SK-N-SH (cell line): ENCODE data around the gene EXOC1L.

Source experiments
- MEF2A ChIP-seq: IDR thresholded peaks from 2 replicates; pipeline ENCODE4 v1.4.0; 2012; ENCODE audit warnings: low read depth, borderline replicate concordance
- POLR2AphosphoS5 ChIP-seq: IDR thresholded peaks from 2 replicates; pipeline ENCODE4 v1.6.1; 2012; ENCODE audit warnings: low read depth, low read length
- RAD21 ChIP-seq: IDR thresholded peaks from 2 replicates; pipeline ENCODE4 v1.6.1; 2012; ENCODE audit warnings: mild to moderate bottlenecking, low read length
- TAF1 ChIP-seq: IDR thresholded peaks from 2 replicates; pipeline ENCODE4 v1.6.1; 2012; ENCODE audit warnings: low read depth, mild to moderate bottlenecking, low read length, moderate library complexity, borderline replicate concordance
- TF ChIP-seq, protein P1 (sequence below): fragments of 200-600 bp; sonication (generic); IDR thresholded peaks from 2 replicates; pipeline ENCODE4 v1.6.1; 2017; ENCODE audit warnings: antibody characterized with exemption, mild to moderate bottlenecking, moderate library complexity
- TF ChIP-seq, protein P2 (sequence below): fragments of 150-350 bp; IDR thresholded peaks from 2 replicates; pipeline ENCODE4 v1.6.1; 2017; ENCODE audit warnings: antibody characterized with exemption, low read length, low read depth, borderline replicate concordance
- TF ChIP-seq, protein P3 (sequence below): IDR thresholded peaks from 2 replicates; pipeline ENCODE4; 2012

DNA sequence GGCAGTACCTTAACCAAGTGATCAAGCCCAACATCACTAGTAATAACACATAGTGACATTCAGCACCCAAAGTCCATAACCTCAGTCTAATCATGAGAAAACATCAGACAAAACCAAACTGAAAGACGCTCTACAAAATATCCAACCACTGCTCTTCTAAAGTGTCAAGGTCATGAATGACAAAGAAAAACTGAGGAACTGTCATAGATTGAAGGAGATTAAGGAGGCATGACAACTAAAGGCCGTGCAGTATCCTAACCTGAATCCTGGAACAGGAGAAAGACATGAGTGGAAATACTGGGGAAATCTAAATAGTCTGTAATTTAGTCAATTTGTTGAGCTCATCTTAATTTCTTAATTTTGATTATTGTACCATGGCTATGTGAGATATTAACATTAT lies 38.2 kb upstream of the EXOC1L start:
- TF ChIP-seq, protein P1, sequence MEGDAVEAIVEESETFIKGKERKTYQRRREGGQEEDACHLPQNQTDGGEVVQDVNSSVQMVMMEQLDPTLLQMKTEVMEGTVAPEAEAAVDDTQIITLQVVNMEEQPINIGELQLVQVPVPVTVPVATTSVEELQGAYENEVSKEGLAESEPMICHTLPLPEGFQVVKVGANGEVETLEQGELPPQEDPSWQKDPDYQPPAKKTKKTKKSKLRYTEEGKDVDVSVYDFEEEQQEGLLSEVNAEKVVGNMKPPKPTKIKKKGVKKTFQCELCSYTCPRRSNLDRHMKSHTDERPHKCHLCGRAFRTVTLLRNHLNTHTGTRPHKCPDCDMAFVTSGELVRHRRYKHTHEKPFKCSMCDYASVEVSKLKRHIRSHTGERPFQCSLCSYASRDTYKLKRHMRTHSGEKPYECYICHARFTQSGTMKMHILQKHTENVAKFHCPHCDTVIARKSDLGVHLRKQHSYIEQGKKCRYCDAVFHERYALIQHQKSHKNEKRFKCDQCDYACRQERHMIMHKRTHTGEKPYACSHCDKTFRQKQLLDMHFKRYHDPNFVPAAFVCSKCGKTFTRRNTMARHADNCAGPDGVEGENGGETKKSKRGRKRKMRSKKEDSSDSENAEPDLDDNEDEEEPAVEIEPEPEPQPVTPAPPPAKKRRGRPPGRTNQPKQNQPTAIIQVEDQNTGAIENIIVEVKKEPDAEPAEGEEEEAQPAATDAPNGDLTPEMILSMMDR, result no peak
- TF ChIP-seq, protein P2, sequence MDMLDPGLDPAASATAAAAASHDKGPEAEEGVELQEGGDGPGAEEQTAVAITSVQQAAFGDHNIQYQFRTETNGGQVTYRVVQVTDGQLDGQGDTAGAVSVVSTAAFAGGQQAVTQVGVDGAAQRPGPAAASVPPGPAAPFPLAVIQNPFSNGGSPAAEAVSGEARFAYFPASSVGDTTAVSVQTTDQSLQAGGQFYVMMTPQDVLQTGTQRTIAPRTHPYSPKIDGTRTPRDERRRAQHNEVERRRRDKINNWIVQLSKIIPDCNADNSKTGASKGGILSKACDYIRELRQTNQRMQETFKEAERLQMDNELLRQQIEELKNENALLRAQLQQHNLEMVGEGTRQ, result no peak
- TF ChIP-seq, protein P3, sequence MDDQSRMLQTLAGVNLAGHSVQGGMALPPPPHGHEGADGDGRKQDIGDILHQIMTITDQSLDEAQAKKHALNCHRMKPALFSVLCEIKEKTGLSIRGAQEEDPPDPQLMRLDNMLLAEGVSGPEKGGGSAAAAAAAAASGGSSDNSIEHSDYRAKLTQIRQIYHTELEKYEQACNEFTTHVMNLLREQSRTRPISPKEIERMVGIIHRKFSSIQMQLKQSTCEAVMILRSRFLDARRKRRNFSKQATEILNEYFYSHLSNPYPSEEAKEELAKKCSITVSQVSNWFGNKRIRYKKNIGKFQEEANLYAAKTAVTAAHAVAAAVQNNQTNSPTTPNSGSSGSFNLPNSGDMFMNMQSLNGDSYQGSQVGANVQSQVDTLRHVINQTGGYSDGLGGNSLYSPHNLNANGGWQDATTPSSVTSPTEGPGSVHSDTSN, result no peak
- TF ChIP-seq MEF2A (no peak), TAF1 (no peak), POLR2AphosphoS5 (no peak), RAD21 (no peak)
